D721Med (cell line): ENCODE measurements around the gene CHN1.

Experiments
- DNase-seq: peaks from one replicate; pipeline ENCODE4 v3.0.0; 2011; ENCODE audit warnings: low spot score; ENCODE audit not compliant: insufficient read length
- FAIRE-seq: peaks from 2 replicates; lab custom pipeline; 2011; peaks lifted over from hg19 to GRCh38; lab: Jason Lieb, UNC
- CTCF ChIP-seq: IDR thresholded peaks from 2 replicates; pipeline ENCODE4 v1.5.1; 2012; ENCODE audit warnings: mild to moderate bottlenecking, control low read depth; ENCODE audit not compliant: insufficient read depth; ENCODE audit errors: missing control alignments

Gene CHN1

GRCh38 chr2:174836995-174837390, 168.2 kb downstream of the CHN1 start:
- TF ChIP-seq CTCF = no peak
- DNase-seq (no peak), FAIRE-seq (no peak)

- DNase-seq (no peak), FAIRE-seq (no peak)
- TF ChIP-seq CTCF = no peak
Measured at GRCh38 chr2:174836377-174836994, 168.7 kb downstream of the CHN1 start.

GRCh38 chr2:174835797-174836255, 169.4 kb downstream of the CHN1 start:
- FAIRE-seq = no peak
- no peak for TF ChIP-seq CTCF
- no peak for DNase-seq

GRCh38 chr2:174833737-174834136, 171.4 kb downstream of the CHN1 start:
- no peak for TF ChIP-seq CTCF
- DNase-seq (no peak), FAIRE-seq (no peak)

GRCh38 chr2:174830561-174830960, 174.6 kb downstream of the CHN1 start:
- FAIRE-seq = no peak

GRCh38 chr2:174829550-174829949, 175.6 kb downstream of the CHN1 start:
- TF ChIP-seq CTCF = no peak
- FAIRE-seq (no peak), DNase-seq (no peak)

More at GRCh38 chr2:174830561-174830960, 174.6 kb downstream of the CHN1 start:
- TF ChIP-seq CTCF = no peak
- DNase-seq = no peak

GRCh38 chr2:174827371-174828369, 177.5 kb downstream of the CHN1 start:
- DNase-seq = no peak
- no peak for TF ChIP-seq CTCF
- FAIRE-seq = no peak
